H1 (cell line): ENCODE results near the gene UBAP2.

ENCODE experiments used
- CREB1 ChIP-seq: IDR thresholded peaks from 2 replicates; pipeline ENCODE4 v1.6.1; 2012; ENCODE audit warnings: inconsistent platforms
- CTCF ChIP-seq, 3 experiments: IDR thresholded peaks; 1 replicate in 2 of 3; 2 replicates in 1 of 3; pipeline versions ENCODE4 v1.5.1 to v1.6.1; 2011; ENCODE audit warnings: low read length in 3 of 3, mild to moderate bottlenecking in 3 of 3, inconsistent platforms in 2 of 3, low read depth in 1 of 3, moderate library complexity in 1 of 3; ENCODE audit not compliant: insufficient read depth in 1 of 3; ENCODE audit errors: control extremely low read depth in 1 of 3
- HDAC6 ChIP-seq: IDR thresholded peaks from one replicate; pipeline ENCODE4 v1.7.1; 2012; ENCODE audit warnings: low read depth, mild to moderate bottlenecking, inconsistent platforms, low read length, moderate library complexity
- POLR2A ChIP-seq, 2 experiments: IDR thresholded peaks; 1 replicate in 1 of 2; 2 replicates in 1 of 2; pipeline ENCODE4 v1.6.1; 2011; ENCODE audit warnings: low read depth in 2 of 2, low read length in 2 of 2, mild to moderate bottlenecking in 2 of 2; ENCODE audit errors: control extremely low read depth in 1 of 2
- POLR2AphosphoS5 ChIP-seq: IDR thresholded peaks from 2 replicates; pipeline ENCODE4 v1.6.1; 2011; ENCODE audit warnings: low read depth, low read length
- ZNF274 ChIP-seq: IDR thresholded peaks from 2 replicates; pipeline ENCODE4 v1.7.0; 2012; ENCODE audit warnings: low read length, borderline replicate concordance; ENCODE audit errors: extremely low read depth

GRCh38 chr9:34093578-34093977 lies 44.9 kb upstream of the UBAP2 start:
- TF ChIP-seq CREB1 (no peak), ZNF274 (no peak), POLR2A (IDR thresholded peaks at IDR 0.05; ENCODE audit: control extremely low read depth in 1 of 2, low read depth in 2 of 2, low read length in 2 of 2) (no peak), CTCF (IDR thresholded peaks at IDR 0.05; ENCODE audit: control extremely low read depth in 1 of 3, insufficient read depth in 1 of 3, low read depth in 1 of 3, low read length in 3 of 3) (no peak), HDAC6 (no peak), POLR2AphosphoS5 (no peak)
